BJ (cell line): ENCODE results near the gene REG1A. TPM values are rescaled to one million over a fixed set of nuclear protein-coding genes. Genes with fewer than 3 reads are reported as not detected.

Source experiments
- CTCF ChIA-PET: fragments of 350-600 bp; formaldehyde crosslinking; extraction: SDS; loops from one replicate; lab custom pipeline; 2021; ENCODE audit warnings: antibody characterized with exemption, inconsistent platforms; lab: Yijun Ruan, JAX
- POLR2A ChIA-PET: fragments of 300-600 bp; sonication (Branson Sonifier 250); formaldehyde crosslinking; extraction: SDS; loops from one replicate; lab custom pipeline; 2021; ENCODE audit warnings: antibody characterized with exemption; lab: Charles Lee
- DNase-seq: peaks from one replicate; pipeline ENCODE4 v3.0.0-alpha.2; 2011; ENCODE audit warnings: low read depth
- H3K27me3 ChIP-seq: 2 replicates; pipeline ENCODE4 v1.6.0; 2011; ENCODE audit warnings: low read length; ENCODE audit not compliant: control insufficient read depth, insufficient read depth
- H3K36me3 ChIP-seq: 2 replicates; pipeline ENCODE4 v1.5.1; 2011; ENCODE audit warnings: low read length; ENCODE audit not compliant: control insufficient read depth, insufficient read depth
- H3K4me3 ChIP-seq: 2 replicates; pipeline ENCODE4 v1.5.1; 2011; ENCODE audit warnings: low read depth, mild to moderate bottlenecking, control low read depth, low read length
- polyA plus RNA-seq: library from polyadenylated mRNA; depleted of rRNA; stranded (reverse); fragments of >200 nt; gene quantifications from 2 replicates; pipeline ENCODE4 v1.2.3, GENCODE V29; 2011
- TF ChIP-seq, protein P1 (sequence below): IDR thresholded peaks from 2 replicates; pipeline ENCODE4 v1.5.1; 2011; ENCODE audit warnings: low read depth, mild to moderate bottlenecking, control low read depth, inconsistent platforms, low read length, moderate library complexity; ENCODE audit not compliant: insufficient read depth

The REG1A gene
- polyA plus RNA-seq, 1 experiment: not detected

DNA sequence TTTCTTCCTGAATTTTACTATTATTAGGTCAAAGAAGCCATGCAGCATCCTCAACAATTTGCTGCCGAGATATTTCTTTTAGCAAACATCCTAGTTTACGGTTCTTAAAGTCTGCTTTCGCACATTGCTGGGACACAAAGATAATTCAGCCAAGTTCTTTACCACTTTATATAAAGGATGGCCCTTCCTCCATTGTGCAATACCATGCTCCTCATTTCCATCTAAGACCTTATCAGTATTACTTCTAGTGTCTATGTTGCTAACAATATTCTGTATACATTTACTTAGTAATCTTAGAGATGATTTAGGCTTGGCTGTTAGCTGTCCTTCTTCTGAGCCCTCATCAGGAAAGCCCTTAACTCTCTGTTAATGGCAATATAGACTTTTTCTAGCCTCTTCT lies 8.0 kb upstream of the REG1A start:
- TF ChIP-seq, protein P1, sequence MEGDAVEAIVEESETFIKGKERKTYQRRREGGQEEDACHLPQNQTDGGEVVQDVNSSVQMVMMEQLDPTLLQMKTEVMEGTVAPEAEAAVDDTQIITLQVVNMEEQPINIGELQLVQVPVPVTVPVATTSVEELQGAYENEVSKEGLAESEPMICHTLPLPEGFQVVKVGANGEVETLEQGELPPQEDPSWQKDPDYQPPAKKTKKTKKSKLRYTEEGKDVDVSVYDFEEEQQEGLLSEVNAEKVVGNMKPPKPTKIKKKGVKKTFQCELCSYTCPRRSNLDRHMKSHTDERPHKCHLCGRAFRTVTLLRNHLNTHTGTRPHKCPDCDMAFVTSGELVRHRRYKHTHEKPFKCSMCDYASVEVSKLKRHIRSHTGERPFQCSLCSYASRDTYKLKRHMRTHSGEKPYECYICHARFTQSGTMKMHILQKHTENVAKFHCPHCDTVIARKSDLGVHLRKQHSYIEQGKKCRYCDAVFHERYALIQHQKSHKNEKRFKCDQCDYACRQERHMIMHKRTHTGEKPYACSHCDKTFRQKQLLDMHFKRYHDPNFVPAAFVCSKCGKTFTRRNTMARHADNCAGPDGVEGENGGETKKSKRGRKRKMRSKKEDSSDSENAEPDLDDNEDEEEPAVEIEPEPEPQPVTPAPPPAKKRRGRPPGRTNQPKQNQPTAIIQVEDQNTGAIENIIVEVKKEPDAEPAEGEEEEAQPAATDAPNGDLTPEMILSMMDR: no peak
- Histone ChIP-seq H3K36me3 (no peaks in the 10 kb centered on the region), H3K4me3 (no peak overlapping the region), H3K27me3 (no peaks in the 10 kb centered on the region)
- CTCF ChIA-PET: interaction anchor here (1.5 kb wide), 1 partner anchor 12 kb away, joined by 4 read pairs; no protein-coding TSS in a partner anchor
- DNase-seq: no peak
- POLR2A ChIA-PET: no interaction called here

DNA sequence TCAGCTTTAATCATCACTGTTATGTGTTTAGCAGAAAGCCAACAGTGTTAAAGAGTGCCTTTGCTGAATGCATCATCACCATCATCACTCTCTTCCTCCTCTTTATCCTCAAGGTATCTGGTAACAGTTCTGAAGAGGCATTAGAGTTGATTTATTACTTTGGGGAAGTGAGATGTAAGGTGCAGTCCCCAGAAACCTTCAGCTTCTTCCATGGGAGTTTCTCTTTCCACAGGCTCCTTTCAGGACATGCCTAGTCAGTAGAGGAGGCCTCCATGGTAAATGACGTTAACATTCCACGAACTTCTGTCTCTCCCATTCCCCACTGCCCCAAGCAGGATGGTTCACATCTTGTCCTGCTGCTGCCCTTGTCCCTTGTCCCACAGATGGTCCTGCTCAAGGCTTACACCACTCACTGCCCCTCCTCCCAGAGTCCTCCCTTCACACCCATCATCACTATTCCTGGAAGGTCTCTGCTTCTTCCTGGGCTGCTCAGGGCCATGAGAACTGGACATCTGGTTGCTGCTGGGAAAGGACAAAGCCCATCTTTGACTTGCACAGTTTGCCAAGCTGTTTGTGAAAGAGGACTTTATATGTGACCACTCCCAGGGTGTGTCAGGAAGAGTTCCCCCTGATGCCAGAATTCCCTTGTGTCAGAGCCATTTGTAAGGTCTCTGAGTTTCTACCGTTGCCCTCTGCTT lies 5.3 kb upstream of the REG1A start:
- Histone ChIP-seq H3K4me3 (no peak overlapping the region), H3K27me3 (no peaks in the 10 kb centered on the region), H3K36me3 (no peaks in the 10 kb centered on the region)
- ChIA-PET POLR2A (no interaction called here), CTCF (no interaction called here)
- no peak for DNase-seq
- TF ChIP-seq, protein P1: no peak

DNA sequence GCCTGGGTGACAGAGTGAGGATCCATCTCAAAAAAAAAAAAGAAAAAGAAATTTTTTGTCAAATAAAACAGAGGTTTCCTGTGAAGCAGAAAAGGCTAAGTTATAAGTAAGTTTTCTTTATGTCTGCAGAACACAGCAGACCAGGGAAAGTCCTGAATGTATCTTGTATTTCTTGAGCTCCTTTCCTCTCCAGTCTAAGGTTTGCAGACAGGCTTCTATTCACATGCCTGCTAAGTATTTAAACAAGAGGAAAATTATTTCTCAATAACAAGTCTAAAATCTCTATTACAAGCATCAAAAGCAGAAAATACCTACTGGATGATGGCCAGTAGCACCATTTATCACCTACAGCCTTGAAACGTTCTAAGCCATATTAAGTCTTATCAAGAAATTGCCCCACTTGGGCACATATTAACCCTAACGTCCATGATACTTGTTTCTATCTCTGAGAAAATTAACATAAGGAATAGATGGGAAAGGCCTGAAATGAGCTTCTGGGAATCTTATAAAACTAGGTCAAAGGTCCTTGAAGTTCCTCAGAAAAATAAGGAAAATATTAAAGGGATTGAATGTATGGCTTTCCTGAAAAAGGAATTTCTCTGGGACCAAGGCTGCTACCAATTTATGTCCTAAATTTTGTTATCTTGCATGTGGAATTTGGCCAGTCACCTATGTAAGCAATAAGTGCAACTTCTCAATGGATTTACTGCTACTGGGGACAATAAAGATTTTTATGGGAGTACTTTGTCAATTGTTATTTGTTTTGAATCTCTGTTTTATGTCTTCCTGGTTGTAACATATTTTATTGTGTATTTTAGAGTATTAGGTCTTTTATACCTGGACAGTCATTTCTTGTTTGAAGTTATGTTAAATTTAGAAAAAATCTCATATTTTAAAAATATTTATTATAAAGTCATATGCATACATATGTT lies 3.0 kb upstream of the REG1A start:
- DNase-seq: no peak
- Histone ChIP-seq H3K4me3 (no peak overlapping the region), H3K27me3 (no peaks in the 10 kb centered on the region), H3K36me3 (no peaks in the 10 kb centered on the region)
- TF ChIP-seq, protein P1: no peak
- POLR2A ChIA-PET: no interaction called here
- CTCF ChIA-PET: no interaction called here

DNA sequence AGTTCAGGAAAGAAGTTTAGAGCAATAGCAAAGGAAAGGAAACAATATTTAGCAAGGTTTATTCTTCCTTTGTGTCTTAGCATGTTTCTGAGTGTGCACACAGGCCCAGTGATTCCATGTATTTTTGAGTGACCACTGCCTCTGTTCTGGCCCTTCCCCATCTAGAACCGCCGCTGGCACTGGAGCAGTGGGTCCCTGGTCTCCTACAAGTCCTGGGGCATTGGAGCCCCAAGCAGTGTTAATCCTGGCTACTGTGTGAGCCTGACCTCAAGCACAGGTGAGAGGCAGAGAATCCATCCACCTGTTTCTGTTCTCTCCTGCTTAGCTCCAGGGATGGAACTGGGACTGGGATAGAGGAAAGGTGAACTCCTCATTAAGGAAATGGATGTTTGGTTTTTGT lies 2.4 kb downstream of the REG1A start:
- TF ChIP-seq, protein P1: no peak
- CTCF ChIA-PET: no interaction called here
- Histone ChIP-seq H3K4me3 (no peak overlapping the region), H3K27me3 (no peaks in the 10 kb centered on the region), H3K36me3 (no peaks in the 10 kb centered on the region)
- POLR2A ChIA-PET: no interaction called here
- no peak for DNase-seq
